GM12892 (cell line): ENCODE data around the gene IL13.

Experiments
- POLR2A ChIP-seq: IDR thresholded peaks from 2 replicates; pipeline ENCODE4 v1.6.1; 2011; ENCODE audit warnings: low read depth, low read length, control low read depth
- POLR2AphosphoS5 ChIP-seq: IDR thresholded peaks from 2 replicates; pipeline ENCODE4 v1.6.1; 2011; ENCODE audit warnings: low read depth, low read length, control low read depth

DNA sequence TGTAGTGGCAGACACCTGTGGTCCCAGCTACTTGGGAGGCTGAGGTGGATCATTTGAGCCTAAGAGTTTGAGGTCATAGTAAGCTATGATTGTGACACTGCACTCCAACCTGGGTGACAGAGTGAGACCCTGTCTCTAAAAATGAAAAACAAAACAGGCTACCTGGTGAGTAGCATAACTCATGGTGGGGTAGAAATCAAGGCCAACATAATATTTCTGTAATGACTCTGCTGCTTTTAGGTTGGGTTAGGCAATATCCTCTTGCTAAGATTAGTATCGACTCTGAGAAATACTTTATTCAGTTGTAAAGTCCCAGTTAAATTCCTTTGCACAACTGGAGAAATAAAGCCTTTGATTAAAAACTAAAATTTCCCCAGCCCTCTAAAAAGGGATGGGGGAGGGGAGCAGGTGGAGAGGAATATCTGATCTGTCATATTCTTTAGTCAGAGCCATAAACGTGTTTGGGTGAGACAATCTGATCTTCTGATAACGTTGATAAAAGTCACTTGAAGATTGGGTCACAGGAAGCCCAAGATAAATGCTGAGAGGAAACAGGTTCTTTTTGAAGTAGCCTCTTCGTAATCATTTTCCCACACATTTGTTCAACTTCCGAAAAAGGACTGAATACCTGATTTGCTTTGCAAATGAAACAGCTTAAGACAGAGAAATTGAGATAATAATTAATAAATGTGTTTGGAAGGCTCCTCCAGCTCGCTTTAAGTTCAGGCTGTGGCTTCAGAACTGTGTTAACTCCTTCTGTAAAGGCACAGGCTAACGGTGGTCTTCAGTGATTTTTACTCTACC lies 30.8 kb downstream of the IL13 start:
- TF ChIP-seq POLR2A, result no peak
- TF ChIP-seq POLR2AphosphoS5, result no peak
